HepG2 (cell line): Measurements from ENCODE around the gene C18orf63. TPM values are rescaled to one million over a fixed set of nuclear protein-coding genes. Genes with fewer than 3 reads are reported as not detected.
A peak's percentile ranks its signal among the peaks of the same experiment; 100 is the strongest.

ENCODE experiments used
- FOXM1 ChIP-seq: sonication (generic); formaldehyde crosslinking; IDR thresholded peaks from 2 replicates; pipeline ENCODE4 v1.5.0; 2020; ENCODE audit warnings: missing genetic modification reagents
- GABPB1 ChIP-seq: IDR thresholded peaks from 2 replicates; pipeline ENCODE4 v1.6.1; 2016; ENCODE audit warnings: mild to moderate bottlenecking, missing genetic modification reagents, moderate library complexity, missing compliant biosample characterization
- HMGXB4 ChIP-seq, 2 experiments: sonication (generic) in 1 of 2; formaldehyde crosslinking in 1 of 2; IDR thresholded peaks; 2 replicates each; pipeline versions ENCODE4 v1.4.0 to v1.6.1; 2018 to 2020; ENCODE audit warnings: missing genetic modification reagents in 2 of 2, borderline replicate concordance in 1 of 2, low read depth in 1 of 2, mild to moderate bottlenecking in 1 of 2, missing biosample characterization in 1 of 2
- KDM2A ChIP-seq: sonication (generic); formaldehyde crosslinking; IDR thresholded peaks from 2 replicates; pipeline ENCODE4 v1.4.0; 2020; ENCODE audit warnings: low read depth, missing genetic modification reagents, borderline replicate concordance
- MIER2 ChIP-seq: IDR thresholded peaks from 2 replicates; pipeline ENCODE4 v1.6.1; 2016; ENCODE audit warnings: missing biosample characterization, missing genetic modification reagents
- MXD3 ChIP-seq: IDR thresholded peaks from 2 replicates; pipeline ENCODE4 v1.6.1; 2016; ENCODE audit warnings: mild to moderate bottlenecking, missing biosample characterization, missing genetic modification reagents
- MYNN ChIP-seq: sonication (generic); formaldehyde crosslinking; IDR thresholded peaks from 2 replicates; pipeline ENCODE4 v1.4.0; 2020; ENCODE audit warnings: mild to moderate bottlenecking, low read depth, missing genetic modification reagents
- NFE2 ChIP-seq: sonication (generic); formaldehyde crosslinking; IDR thresholded peaks from 2 replicates; pipeline ENCODE4 v1.4.0; 2020; ENCODE audit warnings: missing genetic modification reagents
- PHF21A ChIP-seq: sonication (generic); formaldehyde crosslinking; IDR thresholded peaks from 2 replicates; pipeline ENCODE4 v1.5.0; 2020; ENCODE audit warnings: mild to moderate bottlenecking, missing genetic modification reagents
- TBX3 ChIP-seq: fragments of 450-650 bp; IDR thresholded peaks from 2 replicates; pipeline ENCODE4 v1.6.1; 2017; ENCODE audit warnings: antibody characterized with exemption, mild to moderate bottlenecking, inconsistent platforms, borderline replicate concordance
- ZBTB39 ChIP-seq: sonication (generic); formaldehyde crosslinking; IDR thresholded peaks from 2 replicates; pipeline ENCODE4 v1.5.0; 2020; ENCODE audit warnings: missing genetic modification reagents
- ZBTB40 ChIP-seq, 2 experiments: fragments of 450-650 bp in 1 of 2; sonication (generic) in 1 of 2; formaldehyde crosslinking in 1 of 2; IDR thresholded peaks; 2 replicates each; pipeline versions ENCODE4 v1.6.1 to v1.8.0; 2016 to 2022; ENCODE audit warnings: antibody characterized with exemption in 1 of 2, mild to moderate bottlenecking in 1 of 2, missing genetic modification reagents in 1 of 2
- ZBTB43 ChIP-seq: sonication (generic); formaldehyde crosslinking; conservative IDR thresholded peaks from 2 replicates; pipeline ENCODE4 v1.4.0; 2020; ENCODE audit warnings: missing genetic modification reagents
- ZNF343 ChIP-seq: sonication (generic); formaldehyde crosslinking; IDR thresholded peaks from 2 replicates; pipeline ENCODE4 v1.4.0; 2020; ENCODE audit warnings: mild to moderate bottlenecking, missing genetic modification reagents
- ZNF775 ChIP-seq: sonication (generic); formaldehyde crosslinking; IDR thresholded peaks from 2 replicates; pipeline ENCODE4 v1.4.0; 2020; ENCODE audit warnings: missing genetic modification reagents, mild to moderate bottlenecking, moderate library complexity, borderline replicate concordance
- polyA plus RNA-seq, 8 experiments: library from polyadenylated mRNA; depleted of rRNA in 3 of 8; stranded (reverse) in 7 of 8; unstranded in 1 of 8; fragments of >200 nt; fragmentation: Illumina TruSeq in 4 of 8; extraction: Trizol in 4 of 8; gene quantifications; 2 replicates each; pipeline versions ENCODE4 v1.2.1 to v1.2.3, GENCODE V29; 2011 to 2016; ENCODE audit warnings: low read depth in 4 of 8, missing spikeins in 1 of 8, mixed read lengths in 1 of 8; ENCODE audit not compliant: insufficient read depth in 1 of 8
- total RNA-seq, 5 experiments: library from RNA; depleted of rRNA; stranded (reverse); fragments of >200 nt; fragmentation: Illumina TruSeq; extraction: Trizol; gene quantifications; 2 replicates each; pipeline ENCODE4 v1.2.3, GENCODE V29; 2016; ENCODE audit warnings: low read depth in 1 of 5

Gene C18orf63
- total and polyA plus RNA-seq, 2 of the 13 experiments (the other 11 are each of a cell fraction or from before 2014, with no cell fraction given): 0.01 TPM; not detected in 1

GRCh38 chr18:74266161-74266560, 49.5 kb upstream of the C18orf63 start (continued):
- TF ChIP-seq TBX3 (no peak), HMGXB4 (CRISPR knock-in tag; IDR thresholded peaks at IDR 0.05; ENCODE audit: borderline replicate concordance in 1 of 2, low read depth in 1 of 2) (no peak), FOXM1 (CRISPR knock-in tag) (no peak), ZNF343 (CRISPR knock-in tag) (no peak), ZBTB43 (CRISPR knock-in tag) (no peak), ZBTB39 (CRISPR knock-in tag) (0 out of 2 replicates have a peak, but pooled peaks have one; percentile 39), NFE2 (no peak), ZBTB40 (IDR thresholded peaks at IDR 0.05) (no peak), ZBTB40 (CRISPR knock-in tag; IDR thresholded peaks at IDR 0.05) (no peak; the same call in 1 of the 2 replicates), KDM2A (CRISPR knock-in tag) (no peak), MIER2 (no peak), PHF21A (CRISPR knock-in tag) (peak; percentile 69), MXD3 (CRISPR knock-in tag) (no peak), GABPB1 (CRISPR knock-in tag) (no peak), MYNN (CRISPR knock-in tag) (no peak), ZNF775 (CRISPR knock-in tag) (no peak)
